Hypothalamus (tissue), 51 donors: Measurements from ENCODE around the gene SIGLEC9.

Experiments used
- DNase-seq, 51 donors: peaks; one replicate each; lab custom pipeline; 2025; lab: John Stamatoyannopoulos, UW

SIGLEC9 gene

GRCh38 chr19:51096473-51097165 lies 28.1 kb upstream of the SIGLEC9 start:
- no peak for DNase-seq

- peak in 36 of 51 donors; percentile 3 to 70 (median 21) for DNase-seq
These were observed 27.5 kb upstream of the SIGLEC9 start for GRCh38 chr19:51097166-51097738.

GRCh38 chr19:51097796-51098195 lies 26.9 kb upstream of the SIGLEC9 start:
- DNase-seq = no peak

- DNase-seq = no peak
These were observed 26.2 kb upstream of the SIGLEC9 start for GRCh38 chr19:51098365-51099046.

GRCh38 chr19:51099047-51099382 lies 25.7 kb upstream of the SIGLEC9 start:
- no peak for DNase-seq

- no peak for DNase-seq
These were observed 24.1 kb upstream of the SIGLEC9 start for GRCh38 chr19:51100601-51101000.

- DNase-seq = no peak
These were observed 23.4 kb upstream of the SIGLEC9 start for GRCh38 chr19:51101171-51101865.

GRCh38 chr19:51102991-51103390 lies 21.7 kb upstream of the SIGLEC9 start:
- no peak for DNase-seq

- DNase-seq = no peak
These were observed 20.8 kb upstream of the SIGLEC9 start for GRCh38 chr19:51103926-51104341.

GRCh38 chr19:51107406-51108065 lies 17.2 kb upstream of the SIGLEC9 start:
- DNase-seq = peak in 4 of 51 donors; percentile 21 to 46 (median 34)

GRCh38 chr19:51108066-51108804 lies 16.5 kb upstream of the SIGLEC9 start, which contains the start of gene CTU1:
Gene CTU1, minus strand, starts transcription at chr19:51108409. Its CDS starts 3,840 bp downstream, at chr19:51104569.
- peak; percentile 82 to 99 (median 98) for DNase-seq

GRCh38 chr19:51108805-51109146 lies 15.9 kb upstream of the SIGLEC9 start:
- DNase-seq = peak in 13 of 51 donors; percentile 71 to 93 (median 80)

GRCh38 chr19:51110666-51110971 lies 14.1 kb upstream of the SIGLEC9 start:
- no peak for DNase-seq

GRCh38 chr19:51111606-51112005 lies 13.1 kb upstream of the SIGLEC9 start:
- DNase-seq = no peak

GRCh38 chr19:51114087-51114729 lies 10.5 kb upstream of the SIGLEC9 start:
- DNase-seq = no peak

GRCh38 chr19:51116736-51117286 lies 7.9 kb upstream of the SIGLEC9 start:
- DNase-seq = no peak

GRCh38 chr19:51119101-51119500 lies 5.6 kb upstream of the SIGLEC9 start:
- no peak for DNase-seq

- DNase-seq = no peak
These were observed 5.1 kb upstream of the SIGLEC9 start for GRCh38 chr19:51119611-51120010.

GRCh38 chr19:51120160-51120559 lies 4.5 kb upstream of the SIGLEC9 start:
- no peak for DNase-seq

GRCh38 chr19:51121257-51121656 lies 3.4 kb upstream of the SIGLEC9 start:
- no peak for DNase-seq
